Measurements from ENCODE around the gene SP140. TPM values are rescaled to one million over a fixed set of nuclear protein-coding genes. Genes with fewer than 3 reads are reported as not detected.

The SP140 gene
- under 0.01 TPM in 1 of 2 replicates, not detected in the other for total RNA-seq

DNA sequence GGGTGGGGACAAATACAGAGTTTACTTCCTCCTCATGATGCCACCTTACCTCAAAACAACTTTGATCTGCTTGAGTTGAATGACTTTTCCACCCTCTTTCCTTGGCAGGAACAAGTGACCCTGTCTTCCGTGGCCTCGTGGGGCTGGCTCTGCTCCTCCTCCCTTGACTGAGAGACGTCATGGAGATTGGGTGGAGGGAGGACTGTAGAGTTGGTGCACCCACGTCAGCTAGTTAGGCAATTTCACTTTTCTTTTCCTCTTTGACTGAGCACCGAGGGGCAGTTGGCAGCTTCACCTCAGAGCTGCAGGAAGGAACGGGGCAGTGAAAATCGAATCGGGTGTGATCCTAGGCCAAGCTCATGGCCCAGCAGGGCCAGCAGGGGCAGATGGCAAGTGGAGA, at the start of gene SP140:
Gene SP140 (plus strand): TSS at position 251 of the 400 bp plus-strand sequence. CDS start 109 bp downstream, at position 360.

DNA sequence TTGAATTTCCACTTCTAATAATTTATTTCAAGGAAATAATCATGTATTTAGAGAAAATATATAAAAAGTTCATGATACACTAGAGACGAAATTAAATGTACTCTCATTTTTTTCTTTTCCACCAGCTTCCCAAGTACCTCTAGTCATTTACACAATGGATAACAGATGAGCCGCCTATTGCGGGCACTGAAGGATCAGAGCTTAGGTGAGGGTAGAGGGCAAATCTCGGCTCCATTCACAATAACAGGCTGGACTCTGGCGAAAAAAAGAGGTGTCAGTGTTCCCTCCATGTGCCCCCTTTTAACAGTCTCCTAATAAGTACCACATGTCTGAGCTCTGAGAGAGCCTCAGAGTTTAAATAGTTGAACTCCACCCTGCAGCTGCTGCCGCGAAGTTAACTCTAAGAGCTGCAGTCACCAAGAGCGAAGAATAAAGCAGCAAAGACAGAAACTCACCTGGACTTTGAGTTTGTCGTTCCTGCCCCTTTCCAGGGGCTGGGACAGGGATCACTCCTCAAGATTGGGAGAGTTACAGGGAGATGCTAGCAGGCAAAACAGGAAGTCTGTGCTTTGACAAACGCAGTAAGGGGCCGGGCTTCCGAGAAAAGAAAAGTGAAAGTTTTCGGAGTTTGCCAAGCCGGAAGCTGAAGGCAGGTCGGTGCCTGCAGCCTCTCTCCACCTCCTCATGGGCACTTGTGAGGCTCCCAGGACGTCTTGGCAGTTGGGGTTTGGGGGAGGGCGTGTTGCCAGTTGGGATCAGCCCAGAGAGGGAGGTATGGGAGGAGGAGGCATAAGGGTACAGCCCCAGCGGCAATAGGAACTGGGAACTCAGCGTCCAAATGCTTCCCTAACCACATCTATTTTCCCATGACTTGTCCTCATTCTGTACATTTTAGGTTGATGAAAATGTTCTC, 5.9 kb upstream of the SP140 start, which contains the start of gene SP110:
Gene SP110 (minus strand): TSS at position 566 of the 913 bp plus-strand sequence. CDS start 3,057 bp downstream, outside the sequence.

GRCh38 chr2:230326453-230327417, 101.2 kb downstream of the SP140 start, which contains the start of gene SP140L:
SP140L (plus strand) TSS chr2:230327193; CDS start chr2:230327270, 77 bp downstream.

Other genes starting within 250 kb of the SP140 start
- 0.06 and 0.32 TPM in 2 replicates for gene SLC16A14, start 156.8 kb upstream of the SP140 start, total RNA-seq
- 7.1 and 9.7 TPM in 2 replicates for gene SP110, start 5.8 kb upstream of the SP140 start, total RNA-seq
- gene SP140L, start 101.5 kb downstream of the SP140 start, total RNA-seq = 4.9 and 16.4 TPM in 2 replicates
- 88.4 and 139 TPM in 2 replicates for gene SP100, start 190.5 kb downstream of the SP140 start, total RNA-seq